ENCODE measurements around the gene DEPP1. TPM values are rescaled to one million over a fixed set of nuclear protein-coding genes. Genes with fewer than 3 reads are reported as not detected.
A peak's percentile ranks its signal among the peaks of the same experiment; 100 is the strongest.

DEPP1 gene
- total RNA-seq, 2 experiments from 2014 or later, result 0.23 TPM; not detected in 1

DNA sequence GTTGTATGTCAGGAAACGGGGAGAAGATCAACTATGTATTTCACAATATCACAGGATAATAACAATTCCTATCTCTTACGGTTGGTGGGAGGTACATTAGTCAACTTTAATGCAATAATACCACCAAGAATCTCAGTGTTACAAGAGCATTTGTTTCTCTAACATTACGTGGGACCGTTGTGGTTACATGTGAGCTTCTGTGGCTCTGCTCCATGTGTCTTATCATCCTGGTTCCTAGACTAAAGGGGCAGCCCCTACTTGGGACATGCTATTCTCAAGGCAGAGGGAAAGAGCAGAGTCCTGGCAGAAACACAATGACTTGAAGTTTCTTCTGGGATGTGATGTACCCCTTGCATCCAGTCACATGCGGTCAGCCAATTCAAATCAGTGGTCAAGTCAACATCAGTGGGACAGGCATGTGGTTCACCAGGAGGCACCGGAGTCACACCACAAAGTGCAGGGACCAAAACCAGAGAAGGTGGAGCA, 19.6 kb upstream of the DEPP1 start:
- Mint-ChIP-seq H3K36me3 (peaks cover 11% of the 10 kb centered on the region), H3K4me3 (no peak overlapping the region), H3K27ac (no peak overlapping the region), H3K4me1 (peaks cover 51% of the 10 kb centered on the region), H3K9me3 (peaks cover 7% of the 10 kb centered on the region), H3K27me3 (no peaks in the 10 kb centered on the region)
- no peak for ATAC-seq (ENCODE audit: low read depth)
- DNase-seq, result no peak
- POLR2A ChIA-PET, result no interaction called here

DNA sequence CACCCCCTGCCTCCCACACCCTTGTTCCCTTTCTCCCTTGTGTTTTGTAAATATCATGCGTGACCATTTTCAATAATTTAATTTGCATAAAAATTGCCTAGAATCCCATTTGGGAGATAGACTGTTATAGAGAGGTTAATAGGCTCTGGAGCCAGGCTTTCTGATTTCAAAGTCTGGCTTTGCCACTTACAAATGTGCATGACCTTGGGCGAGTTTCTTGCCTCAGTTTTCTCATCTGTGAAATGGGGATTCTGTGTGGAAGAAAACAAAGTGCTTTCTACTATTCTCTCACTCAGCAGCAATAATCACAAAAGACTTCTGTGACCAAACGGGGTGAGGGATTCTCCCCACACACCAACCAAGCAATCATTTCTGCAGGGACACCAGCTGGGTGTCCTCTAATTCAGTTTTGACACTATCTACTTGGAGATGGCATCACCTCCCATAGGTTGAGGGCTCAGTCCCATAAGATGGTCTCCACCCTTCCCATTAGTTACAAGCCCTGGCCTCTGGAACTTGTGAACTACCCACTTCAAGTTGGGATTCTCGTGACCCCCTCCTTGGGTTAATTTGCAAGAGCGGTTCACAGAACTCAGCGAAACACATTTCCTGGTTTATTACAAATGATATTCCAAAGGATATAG, 18.6 kb upstream of the DEPP1 start:
- no peak for ATAC-seq (ENCODE audit: low read depth)
- H3K4me1 Mint-ChIP-seq, result peaks cover 45% of the 10 kb centered on the region
- POLR2A ChIA-PET, result no interaction called here

DNA sequence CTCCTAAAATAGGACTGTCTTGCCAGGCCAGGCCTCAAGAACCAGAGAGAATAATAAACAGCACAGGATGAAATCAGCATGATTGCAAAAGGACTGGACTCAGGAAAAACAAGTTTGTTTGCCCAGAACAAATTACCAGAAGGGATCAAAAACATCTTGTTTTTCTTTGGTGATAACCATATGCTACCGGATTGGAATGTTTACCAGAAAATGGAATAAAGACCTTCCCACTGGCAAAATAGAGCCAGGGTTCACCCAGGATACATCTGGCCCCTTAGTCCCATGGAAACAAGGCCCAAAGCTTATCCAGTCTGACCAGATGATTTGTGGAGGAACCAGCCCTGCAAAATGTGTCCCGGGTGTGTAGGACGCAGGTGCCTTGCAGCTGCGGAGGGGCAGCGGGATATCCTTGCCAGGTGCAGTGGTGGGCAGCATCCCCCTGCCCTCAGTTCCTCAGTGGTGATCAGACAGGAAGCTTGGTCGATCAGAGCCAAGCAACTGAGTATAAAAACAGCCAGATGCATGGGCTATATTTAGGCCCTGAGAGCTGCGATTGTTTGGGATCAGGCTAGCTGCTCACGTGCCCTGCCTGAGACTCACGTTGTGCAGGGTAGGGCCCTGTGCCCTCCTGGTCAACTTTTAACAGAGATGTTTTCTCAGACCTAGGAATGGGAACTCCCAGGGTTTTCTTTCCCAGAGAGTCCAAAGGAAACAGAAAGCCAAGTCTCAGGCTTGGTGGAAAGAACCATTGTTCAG, 17.5 kb upstream of the DEPP1 start:
- Mint-ChIP-seq H3K27me3 (no peaks in the 10 kb centered on the region), H3K9me3 (no peaks in the 10 kb centered on the region), H3K27ac (peak overlapping the region; percentile 82), H3K4me3 (peak overlapping the region; percentile 49), H3K4me1 (peaks cover 40% of the 10 kb centered on the region), H3K36me3 (no peaks in the 10 kb centered on the region)
- DNase-seq (no peak), ATAC-seq (ENCODE audit: low read depth) (no peak)
- POLR2A ChIA-PET, result interaction anchor here (1.2 kb wide), 1 partner anchor 20 kb away, joined by 3 read pairs; no protein-coding TSS in a partner anchor

More for the DNA sequence above, 18.6 kb upstream of the DEPP1 start:
- Mint-ChIP-seq H3K27me3 (no peaks in the 10 kb centered on the region), H3K27ac (no peak overlapping the region), H3K9me3 (no peaks in the 10 kb centered on the region), H3K36me3 (peaks cover 3% of the 10 kb centered on the region), H3K4me3 (no peak overlapping the region)
- DNase-seq, result no peak

DNA sequence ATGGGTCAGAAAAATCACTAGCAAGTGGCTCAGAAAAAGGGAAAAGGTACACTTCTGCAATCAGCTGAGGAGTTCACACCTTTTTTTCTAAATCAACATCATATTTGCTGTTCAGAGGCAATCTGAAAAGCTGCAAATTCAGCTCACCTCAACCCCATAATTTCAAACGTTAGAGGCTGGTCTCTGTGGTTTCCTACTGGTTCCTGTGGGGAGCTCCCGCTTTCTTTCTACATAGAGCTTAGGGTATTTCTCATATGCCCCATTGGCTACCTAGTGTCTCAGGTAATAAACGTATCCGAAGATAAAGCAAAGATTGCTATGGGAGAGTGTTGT, 16.9 kb upstream of the DEPP1 start:
- H3K27me3 Mint-ChIP-seq, result no peaks in the 10 kb centered on the region
- POLR2A ChIA-PET, result interaction anchor here (1.1 to 1.2 kb wide), 2 partner anchors 19 to 27 kb away, joined by 3 read pairs; no protein-coding TSS in a partner anchor
- DNase-seq (no peak), ATAC-seq (ENCODE audit: low read depth) (peak; percentile 21)
- H3K36me3 Mint-ChIP-seq, result no peaks in the 10 kb centered on the region
- H3K27ac Mint-ChIP-seq, result peak overlapping the region; percentile 82
- peaks cover 38% of the 10 kb centered on the region for H3K4me1 Mint-ChIP-seq
- no peaks in the 10 kb centered on the region for H3K9me3 Mint-ChIP-seq
- peak overlapping the region; percentile 49 for H3K4me3 Mint-ChIP-seq

DNA sequence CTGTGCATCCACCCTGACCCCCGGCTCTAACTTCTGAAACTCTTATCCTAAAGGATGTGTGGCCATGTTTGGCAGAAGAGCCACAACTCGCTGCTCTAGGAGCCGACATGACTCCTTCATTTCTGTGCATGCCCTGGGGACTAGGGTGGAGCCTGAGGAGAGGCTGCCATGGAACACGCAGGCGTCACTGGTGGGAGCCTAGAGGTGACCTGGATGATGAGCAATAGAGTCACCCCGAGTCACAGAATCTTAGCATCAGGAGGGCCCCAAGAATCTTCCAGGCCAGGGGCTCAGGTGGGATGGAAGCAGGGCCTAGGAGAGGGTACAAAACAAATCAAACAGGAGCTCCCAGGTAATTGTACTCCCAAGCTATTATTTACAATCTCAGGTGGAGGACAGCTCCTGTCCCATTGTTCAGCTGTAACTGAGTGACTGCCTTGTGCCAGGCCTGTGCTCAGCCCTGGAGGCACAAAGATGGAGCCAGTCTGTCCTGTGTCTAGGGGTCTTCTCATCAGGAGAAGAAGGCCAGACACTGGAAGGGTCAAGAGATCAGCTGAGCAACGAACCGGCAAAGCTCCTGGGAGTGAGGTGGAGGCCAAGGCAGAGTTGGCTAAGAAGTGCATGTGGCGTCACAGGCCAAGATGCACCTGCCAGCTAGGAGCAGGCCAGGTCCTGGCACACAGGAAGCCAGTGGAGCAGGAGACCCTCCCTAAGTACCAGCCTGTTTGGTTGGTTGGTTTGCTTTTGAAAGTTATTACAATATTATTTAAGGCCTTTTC, 16.3 kb upstream of the DEPP1 start:
- H3K9me3 Mint-ChIP-seq, result no peaks in the 10 kb centered on the region
- ATAC-seq (ENCODE audit: low read depth) (no peak), DNase-seq (no peak)
- POLR2A ChIA-PET, result interaction anchor here (1.1 kb wide), 1 partner anchor 26 kb away, joined by 3 read pairs; no protein-coding TSS in a partner anchor
- H3K4me1 Mint-ChIP-seq, result peaks cover 32% of the 10 kb centered on the region
- H3K4me3 Mint-ChIP-seq, result peak overlapping the region; percentile 28
- no peak overlapping the region for H3K27ac Mint-ChIP-seq
- no peaks in the 10 kb centered on the region for H3K36me3 Mint-ChIP-seq
- H3K27me3 Mint-ChIP-seq, result no peaks in the 10 kb centered on the region

DNA sequence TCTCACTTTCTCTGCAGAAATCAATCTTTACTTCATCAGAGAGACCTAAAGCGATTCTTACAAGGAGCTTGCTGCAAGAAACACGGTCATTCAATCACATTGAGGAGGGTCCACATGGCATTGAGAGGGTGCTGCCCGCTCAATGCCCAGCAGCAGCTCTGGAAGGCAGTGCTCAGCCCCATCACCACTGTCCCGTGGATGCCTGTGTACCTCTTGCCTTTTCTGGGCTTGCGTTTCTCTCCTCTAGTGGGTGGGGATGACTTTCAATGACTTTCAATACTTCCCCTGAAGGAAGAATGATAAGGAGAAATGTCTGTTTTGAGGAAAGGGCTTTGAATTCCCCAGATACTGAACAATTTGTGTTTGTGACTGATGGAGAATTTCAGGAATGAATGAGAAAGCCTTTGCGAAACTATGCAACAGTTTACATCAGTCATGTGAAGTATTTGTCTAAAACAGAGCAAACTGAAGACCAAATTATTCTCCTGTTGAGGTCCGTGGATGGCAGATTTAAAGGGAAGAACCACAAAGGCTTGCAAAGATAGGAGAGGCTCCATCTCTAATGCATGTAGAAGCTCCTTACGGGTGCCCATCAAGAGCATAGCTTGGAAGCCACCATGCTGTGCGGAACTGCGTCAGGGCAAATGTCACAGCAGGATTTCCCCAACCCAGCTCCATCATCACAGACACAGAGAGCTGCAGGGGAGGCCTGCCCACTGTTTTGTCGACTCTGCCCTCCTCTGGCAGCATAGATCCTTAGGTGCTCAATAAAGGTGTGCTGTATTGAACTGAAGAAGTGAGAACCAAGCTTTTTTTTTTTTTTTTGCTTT, 15.5 kb upstream of the DEPP1 start:
- Mint-ChIP-seq H3K27ac (no peak overlapping the region), H3K4me3 (no peak overlapping the region), H3K27me3 (peaks cover 2% of the 10 kb centered on the region), H3K36me3 (no peaks in the 10 kb centered on the region), H3K4me1 (peaks cover 27% of the 10 kb centered on the region), H3K9me3 (no peaks in the 10 kb centered on the region)
- POLR2A ChIA-PET, result interaction anchor here (1.1 kb wide), 1 partner anchor 26 kb away, joined by 3 read pairs; no protein-coding TSS in a partner anchor
- DNase-seq (no peak), ATAC-seq (ENCODE audit: low read depth) (no peak)

DNA sequence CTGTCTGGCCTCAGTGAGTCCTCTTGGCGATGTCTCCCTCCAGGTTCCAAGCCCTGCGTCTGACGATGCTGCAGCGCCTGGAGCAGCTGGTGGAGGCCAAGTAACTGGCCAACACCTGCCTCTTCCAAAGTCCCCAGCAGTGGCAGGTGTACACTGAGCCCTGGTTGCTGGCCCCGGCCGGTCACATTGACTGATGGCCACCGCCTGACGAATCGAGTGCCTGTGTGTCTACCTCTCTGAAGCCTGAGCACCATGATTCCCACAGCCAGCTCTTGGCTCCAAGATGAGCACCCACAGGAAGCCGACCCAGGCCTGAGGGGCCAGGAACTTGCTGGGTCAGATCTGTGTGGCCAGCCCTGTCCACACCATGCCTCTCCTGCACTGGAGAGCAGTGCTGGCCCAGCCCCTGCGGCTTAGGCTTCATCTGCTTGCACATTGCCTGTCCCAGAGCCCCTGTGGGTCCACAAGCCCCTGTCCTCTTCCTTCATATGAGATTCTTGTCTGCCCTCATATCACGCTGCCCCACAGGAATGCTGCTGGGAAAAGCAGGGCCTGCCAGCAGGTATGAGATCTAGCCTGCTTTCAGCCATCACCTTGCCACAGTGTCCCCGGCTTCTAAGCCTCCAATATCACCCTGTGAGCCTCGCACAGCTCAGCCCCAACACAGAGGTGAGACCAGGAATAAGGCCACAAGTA, 14.8 kb upstream of the DEPP1 start:
- no peak for DNase-seq
- Mint-ChIP-seq H3K4me1 (peaks cover 25% of the 10 kb centered on the region), H3K27me3 (peaks cover 2% of the 10 kb centered on the region), H3K4me3 (no peak overlapping the region), H3K36me3 (no peaks in the 10 kb centered on the region), H3K9me3 (no peaks in the 10 kb centered on the region), H3K27ac (no peak overlapping the region)
- POLR2A ChIA-PET, result interaction anchor here (1.5 kb wide), 1 partner anchor 8 kb away, joined by 4 read pairs; no protein-coding TSS in a partner anchor
- ATAC-seq (ENCODE audit: low read depth), result no peak

DNA sequence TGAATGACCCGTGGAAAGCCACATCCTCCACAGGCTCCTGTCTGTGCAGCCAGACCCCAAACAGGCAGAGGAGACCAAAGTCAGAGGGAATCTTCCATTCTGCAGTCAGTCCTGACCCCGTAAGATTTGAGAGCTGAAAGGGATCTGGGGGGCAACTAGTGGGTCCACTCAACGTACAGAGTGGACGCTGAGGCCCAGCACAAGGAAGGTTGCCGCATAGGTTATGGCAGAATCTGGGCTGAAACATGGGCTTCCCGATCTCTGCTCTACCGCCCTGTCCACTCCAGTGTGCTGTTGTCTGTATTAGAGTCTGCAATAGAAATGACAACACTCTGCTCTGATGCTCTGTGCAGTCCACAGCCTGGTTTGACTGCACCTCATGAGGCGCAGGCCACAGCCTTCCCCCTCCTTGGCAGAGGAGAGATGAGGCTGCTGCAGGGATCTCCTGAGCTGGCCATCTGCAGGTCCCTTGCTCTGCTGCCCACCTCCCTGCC, 14.2 kb upstream of the DEPP1 start:
- no peak for DNase-seq
- H3K4me3 Mint-ChIP-seq, result no peak overlapping the region

DNA sequence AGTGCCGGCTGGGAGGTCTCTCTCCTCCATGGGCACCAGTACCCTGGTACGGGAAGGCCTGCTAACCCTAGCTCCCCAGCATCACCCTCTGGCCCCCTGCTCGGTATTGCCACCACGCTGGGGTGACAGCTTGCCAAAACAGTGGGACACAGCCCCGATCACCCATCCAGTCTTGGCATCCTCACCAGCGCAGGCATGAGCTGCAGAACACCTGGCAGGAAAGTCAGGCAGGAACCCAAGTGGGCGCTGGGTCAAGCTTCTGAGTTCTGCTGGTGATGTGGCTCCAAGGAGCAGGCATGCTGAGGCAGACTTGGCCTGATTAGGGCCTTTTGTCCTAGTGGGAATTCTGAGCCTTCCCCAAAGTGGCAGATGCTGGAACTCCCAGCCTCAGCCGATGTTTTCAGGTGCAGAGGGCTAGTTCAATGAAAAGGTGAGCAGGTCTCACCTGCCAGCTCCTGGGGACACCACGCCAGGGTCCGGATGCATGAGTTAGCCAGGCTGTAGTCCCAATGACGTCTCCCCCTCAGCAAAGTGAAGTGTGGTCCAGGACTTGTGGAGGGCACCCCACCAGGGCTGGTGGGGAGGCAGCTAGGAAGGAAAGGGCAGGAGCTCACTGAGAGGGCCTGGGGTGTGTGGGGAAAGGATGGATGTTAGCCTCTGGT, 13.6 kb upstream of the DEPP1 start:
- Mint-ChIP-seq H3K4me3 (no peak overlapping the region), H3K9me3 (no peaks in the 10 kb centered on the region), H3K27ac (no peak overlapping the region), H3K4me1 (peaks cover 22% of the 10 kb centered on the region), H3K36me3 (no peaks in the 10 kb centered on the region), H3K27me3 (peaks cover 2% of the 10 kb centered on the region)
- DNase-seq, result no peak
- ATAC-seq (ENCODE audit: low read depth), result no peak
- POLR2A ChIA-PET, result interaction anchor here (0.9 to 1.5 kb wide), 2 partner anchors 9 to 13 kb away, joined by 3 to 4 read pairs; partner anchors contain the start of gene DEPP1

More for the DNA sequence above, 14.2 kb upstream of the DEPP1 start:
- no peak overlapping the region for H3K27ac Mint-ChIP-seq
- H3K4me1 Mint-ChIP-seq, result peaks cover 23% of the 10 kb centered on the region
- ATAC-seq (ENCODE audit: low read depth), result no peak
- POLR2A ChIA-PET, result interaction anchor here (0.9 to 1.5 kb wide), 2 partner anchors 9 to 14 kb away, joined by 3 to 4 read pairs; partner anchors contain the start of gene DEPP1
- peaks cover 2% of the 10 kb centered on the region for H3K27me3 Mint-ChIP-seq
- H3K36me3 Mint-ChIP-seq, result no peaks in the 10 kb centered on the region
- H3K9me3 Mint-ChIP-seq, result no peaks in the 10 kb centered on the region

DNA sequence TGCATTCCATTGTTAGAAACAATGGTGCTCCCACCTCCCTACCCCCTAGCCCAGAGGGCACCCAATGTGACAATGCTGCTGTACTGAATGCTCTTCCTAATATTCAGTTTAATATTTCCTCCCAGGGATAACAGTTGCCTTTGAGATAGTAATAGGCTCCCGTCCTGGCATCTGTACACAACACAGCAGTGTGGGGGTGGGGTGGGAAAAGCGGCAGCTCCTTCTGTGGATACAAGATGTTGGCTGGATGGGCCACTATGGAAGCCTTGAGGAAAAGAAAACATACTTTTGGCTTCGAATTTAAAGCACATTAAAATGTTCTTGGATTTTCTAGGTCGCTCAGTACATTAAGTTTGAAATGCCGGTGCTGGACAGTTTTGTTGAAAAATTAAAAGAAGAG, 13.0 kb upstream of the DEPP1 start:
- Mint-ChIP-seq H3K4me1 (peaks cover 21% of the 10 kb centered on the region), H3K27ac (no peak overlapping the region), H3K36me3 (no peaks in the 10 kb centered on the region), H3K4me3 (no peak overlapping the region), H3K9me3 (no peaks in the 10 kb centered on the region), H3K27me3 (peaks cover 2% of the 10 kb centered on the region)
- POLR2A ChIA-PET, result no interaction called here
- DNase-seq (no peak), ATAC-seq (ENCODE audit: low read depth) (no peak)

DNA sequence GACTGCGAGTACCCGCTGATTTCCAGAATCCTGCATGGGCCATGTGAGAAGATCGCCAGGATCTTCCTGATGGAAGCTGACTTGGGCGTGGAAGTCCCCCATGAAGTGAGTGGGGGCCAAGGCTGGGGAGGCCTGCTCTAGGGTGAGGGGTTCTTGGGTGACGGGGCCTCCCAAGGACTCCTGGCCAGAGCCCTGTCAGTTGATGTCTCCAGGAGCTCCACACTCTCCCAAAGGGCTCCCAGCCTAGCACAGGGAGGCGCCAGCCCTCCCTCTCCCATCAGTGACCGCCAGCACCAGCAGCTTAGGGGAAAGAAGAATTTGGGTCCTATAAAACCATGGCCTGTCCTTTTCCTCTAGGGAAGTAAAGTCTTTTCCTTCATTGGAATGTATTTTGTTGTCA, 12.4 kb upstream of the DEPP1 start:
- no peak overlapping the region for H3K27ac Mint-ChIP-seq
- H3K4me1 Mint-ChIP-seq, result peaks cover 18% of the 10 kb centered on the region
- H3K36me3 Mint-ChIP-seq, result no peaks in the 10 kb centered on the region
- H3K4me3 Mint-ChIP-seq, result no peak overlapping the region
- POLR2A ChIA-PET, result no interaction called here
- H3K27me3 Mint-ChIP-seq, result peaks cover 2% of the 10 kb centered on the region
- DNase-seq (no peak), ATAC-seq (ENCODE audit: low read depth) (no peak)
- H3K9me3 Mint-ChIP-seq, result no peaks in the 10 kb centered on the region

DNA sequence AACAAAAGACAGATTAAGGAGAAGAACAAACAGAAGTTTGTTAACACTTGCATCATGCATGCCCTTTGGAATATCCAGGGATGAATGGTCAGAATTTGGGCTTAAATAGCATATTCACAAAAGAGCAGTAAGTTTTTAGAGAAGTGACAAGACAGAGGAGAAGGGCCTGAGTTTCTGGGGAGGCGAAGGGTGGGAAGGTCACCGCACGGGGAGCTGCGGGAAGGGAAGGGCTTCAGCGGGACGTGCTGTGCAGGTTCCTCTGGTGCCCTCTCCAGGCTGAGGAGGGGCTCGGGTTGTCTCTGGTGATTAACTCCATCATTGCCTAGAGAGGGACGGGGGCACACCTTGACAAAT, 11.7 kb upstream of the DEPP1 start:
- H3K27ac Mint-ChIP-seq, result no peak overlapping the region
- H3K9me3 Mint-ChIP-seq, result no peaks in the 10 kb centered on the region
- POLR2A ChIA-PET, result no interaction called here
- no peak overlapping the region for H3K4me3 Mint-ChIP-seq
- DNase-seq (no peak), ATAC-seq (ENCODE audit: low read depth) (no peak)
- peaks cover 2% of the 10 kb centered on the region for H3K27me3 Mint-ChIP-seq
- peaks cover 11% of the 10 kb centered on the region for H3K4me1 Mint-ChIP-seq
- H3K36me3 Mint-ChIP-seq, result no peaks in the 10 kb centered on the region

Measured in activated naive CD8-positive, alpha-beta T cell treated with anti-CD3 and anti-CD28 coated beads, Interleukin-2, amount 10 ng/mL, durations not matched to agents 7 days and 5 days (primary cell).